ENCODE data around the gene DPH1.
A peak's percentile ranks its signal among the peaks of the same experiment; 100 is the strongest.

DPH1 gene

DNA sequence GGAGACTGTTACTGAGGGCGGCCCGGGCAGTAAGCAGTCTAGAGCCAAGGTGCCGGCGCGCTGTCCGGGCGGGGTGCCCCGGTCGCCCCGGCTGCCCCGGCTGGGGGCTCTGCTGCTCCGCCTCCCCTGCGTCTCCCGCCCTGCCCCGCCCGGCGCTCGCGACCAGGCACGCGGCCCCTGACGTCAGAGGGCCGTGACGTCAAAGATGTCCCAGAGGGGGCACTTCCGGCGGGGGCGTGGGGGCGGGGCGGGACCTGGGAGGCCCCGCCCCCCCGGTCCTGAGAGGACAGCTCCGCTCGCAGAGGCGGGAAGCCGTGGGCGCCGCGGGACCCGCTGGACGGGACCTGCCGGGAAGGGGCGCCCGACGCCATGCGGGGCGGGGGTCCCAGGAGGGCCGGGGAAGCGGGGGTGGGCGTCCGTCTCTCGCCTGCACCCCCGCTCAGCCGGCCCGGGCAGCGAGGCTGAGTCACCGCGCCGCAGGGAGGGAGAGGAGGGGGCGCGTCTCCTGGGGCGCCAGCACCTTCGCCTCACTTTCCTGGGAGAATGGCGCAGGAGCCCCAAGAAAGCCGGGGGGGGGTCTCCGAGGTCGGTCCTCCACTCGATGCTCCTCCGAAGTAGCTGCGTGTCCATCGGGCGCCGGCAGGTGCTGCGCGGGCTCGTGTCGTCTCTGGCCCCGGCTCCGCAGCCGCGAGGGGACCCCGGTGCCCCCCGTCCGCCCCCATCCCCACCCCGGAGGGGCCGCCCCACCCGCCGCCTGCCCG is 20.5 kb downstream of the DPH1 start:
- DNase-seq (ENCODE audit: low read depth in 2 of 2), result peak in 1 of 2 donors; percentile 67

DNA sequence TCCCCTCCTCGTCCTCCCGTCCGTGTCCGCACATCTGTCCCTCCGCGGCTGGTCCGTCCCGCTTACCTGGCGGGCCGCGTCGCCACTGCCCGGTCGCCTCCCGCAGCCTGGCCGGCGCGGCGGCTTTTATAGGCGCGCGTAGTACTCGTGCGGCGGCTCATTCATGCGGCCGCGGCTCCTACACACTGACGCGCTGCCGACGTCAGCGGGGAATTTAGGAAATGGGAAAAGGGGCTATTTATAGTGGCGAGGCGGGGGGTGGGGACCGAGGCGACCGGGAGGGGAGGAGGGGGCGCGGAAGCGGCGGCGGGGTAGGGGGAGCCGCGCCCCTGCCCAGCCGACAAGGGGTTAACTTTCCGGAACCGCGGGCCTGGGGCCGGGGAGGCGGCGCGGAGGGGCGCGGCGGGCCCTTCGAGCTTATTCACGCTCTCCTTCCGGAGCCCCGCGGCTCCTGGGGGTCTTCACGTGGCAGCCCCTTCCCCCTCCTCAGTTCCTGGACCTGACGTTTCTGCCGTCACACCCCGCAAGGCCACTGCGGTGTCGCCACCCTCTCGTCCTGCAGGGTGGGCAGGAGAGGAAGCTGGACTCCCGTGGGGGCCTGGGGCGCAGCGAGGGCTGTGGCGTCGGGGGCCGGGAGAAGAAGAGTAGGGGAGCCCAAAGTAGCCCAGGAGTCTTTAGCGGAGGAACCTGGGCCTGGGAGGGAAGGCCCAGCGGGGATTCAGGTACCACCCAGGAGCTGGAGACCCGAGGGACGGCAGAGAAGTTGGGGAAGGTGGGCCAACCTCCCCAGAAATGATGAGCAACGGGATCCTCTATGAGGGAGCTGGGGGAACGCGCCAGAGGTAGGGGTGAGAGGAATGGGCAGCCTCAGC is 21.3 kb downstream of the DPH1 start:
- DNase-seq (ENCODE audit: low read depth in 2 of 2), result no peak

DNA sequence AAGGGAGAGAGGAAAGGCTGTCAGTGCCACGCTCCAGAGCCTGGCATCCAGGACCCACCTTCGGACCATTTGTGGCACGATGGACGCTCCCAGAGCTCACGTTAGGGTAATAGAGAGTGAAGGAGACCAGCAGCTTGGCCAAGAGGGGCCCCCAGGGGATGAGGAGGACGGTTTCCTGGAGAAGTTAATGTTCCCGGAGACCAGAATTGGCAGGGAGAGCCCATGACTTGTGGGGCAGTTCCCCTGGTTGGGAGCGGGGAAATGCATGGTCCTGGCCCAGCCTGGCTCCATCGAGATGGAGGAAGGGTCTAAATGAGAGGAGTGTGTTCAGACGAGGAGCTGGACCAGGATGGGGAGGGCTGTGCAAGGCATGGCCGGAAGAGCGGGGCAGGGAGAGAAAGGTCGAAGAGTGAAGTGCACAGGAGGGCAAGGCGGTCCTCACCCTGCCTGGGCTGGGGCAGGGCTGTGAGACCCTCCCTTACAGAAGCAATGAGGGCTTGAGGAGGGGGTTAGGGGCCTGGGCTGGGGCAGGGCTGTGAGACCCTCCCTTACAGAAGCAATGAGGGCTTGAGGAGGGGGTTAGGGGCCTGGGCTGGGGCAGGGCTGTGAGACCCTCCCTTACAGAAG is 22.1 kb downstream of the DPH1 start:
- no peak for DNase-seq (ENCODE audit: low read depth in 2 of 2)

DNA sequence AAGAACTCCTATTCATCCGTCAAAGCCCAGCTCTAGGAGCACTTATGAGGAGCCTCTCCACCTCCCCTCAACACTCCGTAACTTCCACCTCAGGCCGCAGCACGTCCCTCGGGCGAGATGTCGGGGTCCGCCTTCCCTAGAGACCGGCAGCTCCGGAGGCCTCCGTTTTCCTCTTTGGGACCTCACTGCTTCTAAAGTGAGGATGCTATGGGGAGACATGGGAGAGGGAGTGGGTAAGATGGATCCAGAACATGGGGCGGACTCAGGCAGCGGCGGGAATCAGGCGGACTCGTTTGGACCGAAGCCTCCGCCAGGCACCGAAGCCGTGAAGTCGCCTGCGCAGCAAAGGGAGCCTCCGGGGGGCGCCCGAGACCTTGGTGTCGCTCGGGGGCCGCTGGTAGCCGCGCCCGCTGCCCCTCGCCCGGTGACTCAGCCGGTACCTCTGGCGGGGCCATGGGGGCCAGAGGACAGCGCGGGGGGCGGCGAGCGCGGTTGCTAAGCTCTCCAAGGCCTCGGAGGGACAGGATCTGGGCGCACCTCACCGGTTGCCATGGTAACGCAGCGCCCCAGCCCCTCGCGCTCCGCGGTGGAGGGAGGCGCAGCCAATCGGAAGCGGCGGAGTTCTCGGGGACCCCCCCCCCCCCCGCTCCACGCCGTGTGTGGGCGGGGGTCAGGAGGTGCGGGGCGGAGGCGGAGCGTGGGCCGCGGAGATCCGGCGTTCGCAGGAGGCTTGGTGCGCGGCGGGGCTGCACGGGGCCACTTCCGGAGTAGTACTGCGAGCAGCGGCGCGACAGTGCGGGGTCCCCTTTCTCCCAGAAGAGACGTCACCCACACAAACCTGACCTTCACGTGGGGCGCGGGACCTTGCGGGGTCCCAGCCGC is 23.7 kb downstream of the DPH1 start:
- DNase-seq (ENCODE audit: low read depth in 2 of 2), result peak; percentile 72 to 75

DNA sequence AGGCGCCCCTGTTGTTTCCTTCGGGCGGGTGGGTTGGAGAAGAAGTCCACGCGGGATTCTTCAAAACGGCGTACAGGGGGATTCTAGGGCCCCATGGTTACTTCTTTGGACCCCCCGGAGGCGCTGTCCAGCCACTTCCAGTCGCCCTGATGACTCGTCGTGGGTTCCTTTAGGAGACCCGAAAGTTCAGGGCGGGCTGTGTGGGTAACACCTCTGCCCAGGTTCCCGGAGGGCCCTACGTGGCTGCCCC is 24.2 kb downstream of the DPH1 start:
- DNase-seq (ENCODE audit: low read depth in 2 of 2), result no peak

DNA sequence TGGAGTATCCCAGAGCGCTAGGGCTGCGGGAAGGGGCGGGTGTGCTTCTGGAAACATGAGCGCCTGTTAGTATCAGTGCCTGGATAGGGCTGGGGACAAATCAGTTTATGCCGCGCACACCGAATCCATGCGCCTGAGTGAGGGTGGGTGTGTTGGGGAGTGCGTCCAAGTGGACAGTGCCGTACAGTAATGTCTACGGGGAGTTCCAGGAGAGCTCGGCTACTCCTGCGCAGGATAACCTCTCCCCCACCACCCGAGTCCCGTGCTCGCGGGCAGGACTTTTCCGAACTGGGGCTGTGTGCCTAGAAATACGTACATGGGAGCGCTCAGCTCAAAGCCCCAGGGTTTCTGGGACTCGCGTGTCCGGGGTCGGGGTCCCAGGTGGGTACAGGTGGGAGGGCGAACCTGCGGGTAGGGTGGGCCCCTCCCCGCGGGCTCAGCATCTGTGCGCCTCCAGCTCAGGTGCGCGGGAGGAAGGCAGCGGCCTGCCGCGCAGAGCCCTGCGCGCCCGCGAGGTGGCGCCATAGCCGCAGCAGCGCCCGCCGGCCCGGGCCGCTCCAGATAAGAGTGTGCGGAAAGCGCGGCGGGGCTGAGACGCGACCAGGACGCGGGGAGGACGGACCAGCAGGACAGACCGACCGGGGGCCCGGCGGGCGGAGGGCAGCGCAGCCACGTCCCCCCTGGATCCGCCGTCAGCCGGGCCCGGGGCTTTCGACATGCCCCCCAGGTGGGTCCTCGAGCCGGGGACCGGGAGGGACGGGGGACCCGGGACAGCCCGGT is 24.7 kb downstream of the DPH1 start, which contains the start of gene HIC1:
Gene HIC1 (plus strand): TSS at position 592 of the 780 bp plus-strand sequence. CDS start 1,588 bp downstream, outside the sequence.
- DNase-seq (ENCODE audit: low read depth in 2 of 2), result peak; percentile 70 to 71

DNA sequence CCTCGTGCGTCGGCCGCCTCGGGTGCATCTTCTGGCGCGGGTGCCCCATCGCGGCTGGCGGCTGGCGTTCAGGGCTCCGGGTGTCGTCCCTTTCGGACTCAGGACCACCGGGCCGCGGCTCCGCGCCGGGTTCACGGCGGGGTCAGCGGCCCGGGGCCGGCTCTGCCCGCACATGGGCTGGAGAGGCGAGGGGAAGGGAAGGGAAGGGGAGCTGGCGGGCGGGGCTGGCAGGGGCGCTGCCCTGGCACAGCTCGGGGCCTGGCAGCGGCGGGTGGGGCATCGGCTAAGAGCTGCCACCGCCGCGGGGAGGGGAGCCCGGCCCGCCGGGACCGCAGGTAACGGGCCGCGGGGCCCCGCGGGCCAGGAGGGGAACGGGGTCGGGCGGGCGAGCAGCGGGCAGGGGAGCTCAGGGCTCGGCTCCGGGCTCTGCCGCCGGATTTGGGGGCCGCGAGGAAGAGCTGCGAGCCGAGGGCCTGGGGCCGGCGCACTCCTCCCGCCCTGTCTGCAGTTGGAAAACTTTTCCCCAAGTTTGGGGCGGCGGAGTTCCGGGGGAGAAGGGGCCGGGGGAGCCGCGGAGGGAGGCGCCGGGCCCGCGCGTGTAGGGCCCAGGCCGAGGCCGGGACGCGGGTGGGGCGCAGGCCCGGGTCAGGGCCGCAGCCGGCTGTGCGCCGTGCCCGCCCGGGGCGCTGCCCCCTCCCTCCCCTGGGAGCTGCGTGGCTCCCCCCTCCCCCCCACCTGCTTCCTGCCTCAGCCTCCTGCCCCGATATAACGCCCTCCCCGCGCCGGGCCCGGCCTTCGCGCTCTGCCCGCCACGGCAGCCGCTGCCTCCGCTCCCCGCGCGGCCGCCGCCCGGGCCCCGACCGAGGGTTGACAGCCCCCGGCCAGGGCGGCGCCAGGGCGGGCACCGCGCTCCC is 25.6 kb downstream of the DPH1 start:
- no peak for DNase-seq (ENCODE audit: low read depth in 2 of 2)

DNA sequence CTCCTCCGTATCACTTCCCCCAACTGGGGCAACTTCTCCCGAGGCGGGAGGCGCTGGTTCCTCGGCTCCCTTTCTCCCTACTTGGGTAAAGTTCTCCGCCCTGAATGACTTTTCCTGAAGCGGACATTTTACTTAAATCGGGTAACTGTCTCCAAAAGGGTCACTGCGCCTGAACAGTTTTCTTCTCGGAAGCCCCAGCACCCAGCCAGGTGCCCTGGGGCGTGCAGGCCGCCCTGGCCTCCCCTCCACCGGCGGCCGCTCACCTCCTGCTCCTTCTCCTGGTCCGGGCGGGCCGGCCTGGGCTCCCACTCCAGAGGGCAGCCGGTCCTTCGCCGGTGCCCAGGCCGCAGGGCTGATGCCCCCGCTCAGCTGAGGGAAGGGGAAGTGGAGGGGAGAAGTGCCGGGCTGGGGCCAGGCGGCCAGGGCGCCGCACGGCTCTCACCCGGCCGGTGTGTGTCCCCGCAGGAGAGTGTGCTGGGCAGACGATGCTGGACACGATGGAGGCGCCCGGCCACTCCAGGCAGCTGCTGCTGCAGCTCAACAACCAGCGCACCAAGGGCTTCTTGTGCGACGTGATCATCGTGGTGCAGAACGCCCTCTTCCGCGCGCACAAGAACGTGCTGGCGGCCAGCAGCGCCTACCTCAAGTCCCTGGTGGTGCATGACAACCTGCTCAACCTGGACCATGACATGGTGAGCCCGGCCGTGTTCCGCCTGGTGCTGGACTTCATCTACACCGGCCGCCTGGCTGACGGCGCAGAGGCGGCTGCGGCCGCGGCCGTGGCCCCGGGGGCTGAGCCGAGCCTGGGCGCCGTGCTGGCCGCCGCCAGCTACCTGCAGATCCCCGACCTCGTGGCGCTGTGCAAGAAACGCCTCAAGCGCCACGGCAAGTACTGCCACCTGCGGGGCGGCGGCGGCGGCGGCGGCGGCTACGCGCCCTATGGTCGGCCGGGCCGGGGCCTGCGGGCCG is 26.5 kb downstream of the DPH1 start:
- no peak for DNase-seq (ENCODE audit: low read depth in 2 of 2)

DNA sequence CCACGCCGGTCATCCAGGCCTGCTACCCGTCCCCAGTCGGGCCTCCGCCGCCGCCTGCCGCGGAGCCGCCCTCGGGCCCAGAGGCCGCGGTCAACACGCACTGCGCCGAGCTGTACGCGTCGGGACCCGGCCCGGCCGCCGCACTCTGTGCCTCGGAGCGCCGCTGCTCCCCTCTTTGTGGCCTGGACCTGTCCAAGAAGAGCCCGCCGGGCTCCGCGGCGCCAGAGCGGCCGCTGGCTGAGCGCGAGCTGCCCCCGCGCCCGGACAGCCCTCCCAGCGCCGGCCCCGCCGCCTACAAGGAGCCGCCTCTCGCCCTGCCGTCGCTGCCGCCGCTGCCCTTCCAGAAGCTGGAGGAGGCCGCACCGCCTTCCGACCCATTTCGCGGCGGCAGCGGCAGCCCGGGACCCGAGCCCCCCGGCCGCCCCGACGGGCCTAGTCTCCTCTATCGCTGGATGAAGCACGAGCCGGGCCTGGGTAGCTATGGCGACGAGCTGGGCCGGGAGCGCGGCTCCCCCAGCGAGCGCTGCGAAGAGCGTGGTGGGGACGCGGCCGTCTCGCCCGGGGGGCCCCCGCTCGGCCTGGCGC is 27.3 kb downstream of the DPH1 start:
- no peak for DNase-seq (ENCODE audit: low read depth in 2 of 2)

DNA sequence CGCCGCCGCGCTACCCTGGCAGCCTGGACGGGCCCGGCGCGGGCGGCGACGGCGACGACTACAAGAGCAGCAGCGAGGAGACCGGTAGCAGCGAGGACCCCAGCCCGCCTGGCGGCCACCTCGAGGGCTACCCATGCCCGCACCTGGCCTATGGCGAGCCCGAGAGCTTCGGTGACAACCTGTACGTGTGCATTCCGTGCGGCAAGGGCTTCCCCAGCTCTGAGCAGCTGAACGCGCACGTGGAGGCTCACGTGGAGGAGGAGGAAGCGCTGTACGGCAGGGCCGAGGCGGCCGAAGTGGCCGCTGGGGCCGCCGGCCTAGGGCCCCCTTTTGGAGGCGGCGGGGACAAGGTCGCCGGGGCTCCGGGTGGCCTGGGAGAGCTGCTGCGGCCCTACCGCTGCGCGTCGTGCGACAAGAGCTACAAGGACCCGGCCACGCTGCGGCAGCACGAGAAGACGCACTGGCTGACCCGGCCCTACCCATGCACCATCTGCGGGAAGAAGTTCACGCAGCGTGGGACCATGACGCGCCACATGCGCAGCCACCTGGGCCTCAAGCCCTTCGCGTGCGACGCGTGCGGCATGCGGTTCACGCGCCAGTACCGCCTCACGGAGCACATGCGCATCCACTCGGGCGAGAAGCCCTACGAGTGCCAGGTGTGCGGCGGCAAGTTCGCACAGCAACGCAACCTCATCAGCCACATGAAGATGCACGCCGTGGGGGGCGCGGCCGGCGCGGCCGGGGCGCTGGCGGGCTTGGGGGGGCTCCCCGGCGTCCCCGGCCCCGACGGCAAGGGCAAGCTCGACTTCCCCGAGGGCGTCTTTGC is 28.0 kb downstream of the DPH1 start:
- no peak for DNase-seq (ENCODE audit: low read depth in 2 of 2)

DNA sequence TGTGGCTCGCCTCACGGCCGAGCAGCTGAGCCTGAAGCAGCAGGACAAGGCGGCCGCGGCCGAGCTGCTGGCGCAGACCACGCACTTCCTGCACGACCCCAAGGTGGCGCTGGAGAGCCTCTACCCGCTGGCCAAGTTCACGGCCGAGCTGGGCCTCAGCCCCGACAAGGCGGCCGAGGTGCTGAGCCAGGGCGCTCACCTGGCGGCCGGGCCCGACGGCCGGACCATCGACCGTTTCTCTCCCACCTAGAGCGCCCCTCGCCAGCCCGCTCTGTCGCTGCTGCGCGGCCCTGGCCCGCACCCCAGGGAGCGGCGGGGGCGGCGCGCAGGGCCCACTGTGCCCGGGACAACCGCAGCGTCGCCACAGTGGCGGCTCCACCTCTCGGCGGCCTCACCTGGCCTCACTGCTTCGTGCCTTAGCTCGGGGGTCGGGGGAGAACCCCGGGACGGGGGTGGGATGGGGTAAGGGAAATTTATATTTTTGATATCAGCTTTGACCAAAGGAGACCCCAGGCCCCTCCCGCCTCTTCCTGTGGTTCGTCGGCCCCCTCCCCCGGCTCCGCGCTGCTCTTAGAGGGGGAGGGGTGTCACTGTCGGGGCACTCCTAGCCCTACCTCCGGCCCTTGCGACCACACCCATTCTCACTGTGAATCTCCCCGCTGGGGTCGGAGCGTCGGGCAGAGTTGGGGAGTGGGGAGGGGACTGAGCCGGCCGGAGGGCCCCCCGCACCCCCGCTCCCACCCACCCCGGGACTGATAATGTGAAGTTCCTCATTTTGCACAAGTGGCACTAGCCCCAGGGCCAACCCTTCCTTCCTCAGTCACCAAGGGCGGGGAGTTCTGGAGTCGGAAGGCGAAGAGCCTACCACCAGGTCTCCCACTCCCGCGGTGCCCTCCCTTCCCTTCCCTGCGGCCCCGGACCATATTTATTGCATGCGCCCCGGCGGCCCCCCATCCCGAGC is 28.9 kb downstream of the DPH1 start:
- peak in 1 of 2 donors; percentile 66 for DNase-seq (ENCODE audit: low read depth in 2 of 2)

DNA sequence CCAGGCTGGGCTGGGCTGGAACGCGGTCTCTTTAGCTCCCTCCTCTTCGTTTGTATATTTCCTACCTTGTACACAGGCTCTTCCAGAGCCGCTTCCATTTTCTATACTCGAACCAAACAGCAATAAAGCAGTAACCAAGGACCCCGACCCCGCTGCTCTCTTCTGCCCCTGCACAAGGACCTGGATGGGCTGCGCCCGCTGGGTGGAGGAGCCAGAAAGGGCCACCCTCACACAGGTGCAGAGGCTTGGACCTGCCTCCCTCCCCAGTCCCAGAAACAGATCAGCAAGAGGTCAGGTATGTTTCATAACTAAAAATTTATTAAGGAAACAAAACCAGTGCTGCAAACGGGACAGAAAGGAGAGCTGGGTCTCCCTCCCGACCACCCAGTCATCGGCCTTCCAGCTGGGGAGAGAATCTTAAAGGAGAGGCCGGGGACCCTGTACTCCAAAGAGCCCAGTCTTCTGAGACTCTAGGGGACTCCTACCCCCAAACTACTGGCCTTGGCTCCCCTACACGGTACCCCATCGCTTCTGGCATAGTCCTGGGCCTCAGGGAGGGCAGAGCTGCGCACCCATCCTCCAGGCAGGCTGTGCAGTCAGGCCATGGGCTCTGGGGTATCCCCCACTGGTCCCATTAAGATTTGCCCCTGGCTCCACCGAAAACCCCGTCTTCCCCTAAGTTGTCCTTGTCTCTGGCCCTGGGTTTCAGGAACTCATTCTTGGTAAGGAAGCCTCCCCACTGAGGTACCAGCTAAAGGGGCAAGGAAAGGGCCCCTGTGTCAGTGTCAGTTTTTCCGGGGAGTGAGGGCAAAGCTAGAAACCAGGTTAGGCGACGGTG is 29.8 kb downstream of the DPH1 start:
- DNase-seq (ENCODE audit: low read depth in 2 of 2), result no peak

DNA sequence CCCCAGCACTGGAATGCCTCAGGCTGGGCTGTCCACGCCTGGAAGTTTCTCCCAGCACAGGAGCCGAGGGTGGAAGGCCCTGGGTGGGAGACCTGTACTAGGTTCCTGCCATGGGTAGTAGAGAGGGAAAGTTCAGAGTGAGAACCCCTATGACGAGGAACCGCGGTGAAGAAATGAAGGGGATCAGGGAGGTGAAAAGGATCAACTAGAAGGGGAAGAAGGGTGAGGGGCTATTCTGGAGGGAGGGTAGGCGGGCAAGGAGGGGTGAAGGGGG is 30.4 kb downstream of the DPH1 start:
- no peak for DNase-seq (ENCODE audit: low read depth in 2 of 2)

DNA sequence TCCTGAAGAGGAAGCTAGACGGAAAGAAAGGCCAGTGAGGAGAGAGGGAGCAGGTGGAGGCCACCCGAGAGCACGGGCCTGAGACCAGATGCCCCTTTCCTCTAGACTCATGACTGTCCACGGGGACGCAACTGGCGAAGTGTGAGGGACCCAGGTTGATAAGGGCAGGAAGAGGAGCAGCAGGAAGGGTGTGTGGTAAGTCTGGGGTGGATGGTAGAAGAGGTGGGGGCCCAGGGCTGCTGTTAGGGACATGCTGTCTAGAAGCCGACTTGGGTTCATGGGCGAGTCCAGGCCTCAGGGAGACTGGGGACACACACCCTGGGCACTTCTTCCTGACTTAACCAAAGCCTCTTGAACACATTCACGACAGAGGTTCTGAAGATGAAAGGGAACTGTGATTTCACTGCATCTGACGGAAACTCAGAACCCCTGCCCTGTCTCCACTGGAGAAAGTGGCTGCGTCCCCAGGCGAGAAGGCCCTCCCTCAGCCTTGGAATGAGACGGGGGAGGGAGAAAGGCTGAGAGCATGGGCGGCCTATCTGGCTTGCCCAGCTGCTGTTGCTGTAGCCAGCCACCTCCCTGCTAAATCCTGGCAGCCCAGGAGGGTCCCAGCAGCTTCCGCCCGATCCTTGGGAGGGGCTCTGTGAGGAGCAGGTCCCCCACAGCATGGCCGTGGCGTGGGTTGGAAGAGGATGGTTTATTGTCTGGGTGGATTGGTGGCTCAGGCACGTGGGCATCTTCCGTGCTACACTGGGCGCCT is 30.9 kb downstream of the DPH1 start:
- no peak for DNase-seq (ENCODE audit: low read depth in 2 of 2)

DNA sequence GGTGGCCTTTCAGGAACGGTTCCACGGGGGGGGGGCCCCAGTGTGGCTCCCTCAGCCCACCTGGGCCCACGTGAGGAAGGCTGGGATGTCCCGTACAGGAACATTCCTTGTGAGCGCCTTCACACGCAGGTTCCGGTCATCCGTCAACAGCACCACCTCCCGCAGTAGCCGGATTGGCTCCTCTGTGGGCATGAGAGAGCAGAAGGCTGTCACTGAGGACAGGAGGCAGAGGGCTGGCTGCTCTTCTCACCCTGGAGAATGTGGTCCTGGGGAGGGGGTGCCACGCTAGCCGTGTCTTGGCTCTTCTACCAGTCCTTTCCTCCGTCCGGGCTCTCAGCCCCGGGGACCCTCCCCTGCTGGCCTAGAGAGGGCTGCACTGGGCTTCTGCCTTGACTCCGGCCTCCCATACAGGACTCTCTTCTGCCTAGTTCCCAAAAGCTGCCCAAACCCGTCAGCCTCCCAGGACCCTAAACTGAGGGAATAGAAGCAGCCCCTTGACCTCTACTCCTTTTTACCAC is 31.5 kb downstream of the DPH1 start:
- no peak for DNase-seq (ENCODE audit: low read depth in 2 of 2)

Measured in stimulated activated CD4-positive, alpha-beta T cell treated with anti-CD3 and anti-CD28 coated beads, Interleukin-4, amount 100 ng/mL, for 48 hours (primary cell).